Activated B cell treated with CpG ODN at 0.5 μM for 24 hours (primary cell): ENCODE measurements around the gene PLK4. TPM values are rescaled to one million over a fixed set of nuclear protein-coding genes. Genes with fewer than 3 reads are reported as not detected.
"Not testable (repeated sequence)": the region's sequence is repeated elsewhere in the genome, so short reads cannot be mapped to it uniquely, and the experiment has no call there.

Experiments used
- ATAC-seq: fragments of 200-7000 bp; cut with Tn5 transposase; one replicate; pipeline ENCODE4 v1.10.0; 2021; ENCODE audit warnings: low read depth, mild to moderate bottlenecking, moderate library complexity
- CTCF ChIA-PET: fragments of 350-600 bp; sonication (Branson Sonifier 250); formaldehyde crosslinking; loops from one replicate; lab custom pipeline; 2021; ENCODE audit warnings: antibody characterized with exemption; lab: Charles Lee
- POLR2A ChIA-PET: fragments of 350-600 bp; sonication (Branson Sonifier 250); formaldehyde crosslinking; loops from one replicate; lab custom pipeline; 2021; ENCODE audit warnings: antibody characterized with exemption; lab: Charles Lee
- DNase-seq: peaks from one replicate; pipeline ENCODE4 v3.0.0; 2022
- H3K27ac Mint-ChIP-seq: one replicate; pipeline ENCODE4 v1.8.0; 2020; ENCODE audit warnings: mixed read lengths
- H3K27me3 Mint-ChIP-seq: one replicate; pipeline ENCODE4 v1.8.0; 2021; ENCODE audit warnings: mixed read lengths
- H3K36me3 Mint-ChIP-seq: one replicate; pipeline ENCODE4 v1.8.0; 2021; ENCODE audit warnings: low read depth, mixed read lengths
- H3K4me1 Mint-ChIP-seq: one replicate; pipeline ENCODE4 v1.8.0; 2021; ENCODE audit warnings: mixed read lengths
- H3K4me3 Mint-ChIP-seq: one replicate; pipeline ENCODE4 v1.8.0; 2020; ENCODE audit warnings: mild to moderate bottlenecking, mixed read lengths
- H3K9me3 Mint-ChIP-seq: one replicate; pipeline ENCODE4 v1.8.0; 2020; ENCODE audit warnings: mixed read lengths
- intact Hi-C: fragments of 100-400 bp; cut with micrococcal nuclease; formaldehyde crosslinking; loops from one replicate; pipeline ENCODE4 v1.15.1; 2024
- total RNA-seq: library from RNA; stranded (reverse); gene quantifications from 2 replicates; pipeline ENCODE4 v1.2.3, GENCODE V29; 2022
- TF ChIP-seq, protein P1 (sequence below): fragments of 200-600 bp; IDR thresholded peaks from one replicate; pipeline ENCODE4 v1.8.0; 2022; ENCODE audit warnings: antibody characterized with exemption, mild to moderate bottlenecking

PLK4 gene
- total RNA-seq, 1 donor from 2014 or later = 3.4 TPM

DNA sequence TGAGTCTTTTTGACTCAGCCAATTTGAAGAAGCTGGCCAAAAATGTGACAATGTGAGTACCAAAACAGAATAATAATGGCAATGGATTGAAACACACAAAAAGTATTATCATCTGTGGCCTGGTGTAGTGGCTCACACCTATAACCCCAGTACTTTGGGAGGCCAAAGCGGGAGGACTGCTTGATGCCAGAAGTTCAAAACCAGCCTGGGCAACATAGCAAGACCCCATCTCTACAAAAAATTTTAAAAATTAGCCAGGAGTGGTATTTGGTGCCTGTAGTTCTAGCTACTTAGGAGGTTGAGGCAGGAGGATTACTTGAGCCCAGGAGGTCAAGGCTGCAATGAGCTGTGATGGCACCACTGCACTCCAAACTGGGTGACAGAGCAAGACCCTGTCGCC is 41.5 kb downstream of the PLK4 start:
- DNase-seq (no peak), ATAC-seq (no peak)
- Mint-ChIP-seq H3K9me3 (peaks cover 2% of the 10 kb centered on the region), H3K4me1 (no peaks in the 10 kb centered on the region), H3K27ac (no peak overlapping the region), H3K27me3 (no peaks in the 10 kb centered on the region), H3K4me3 (no peak overlapping the region), H3K36me3 (peaks cover 68% of the 10 kb centered on the region)
- intact Hi-C loops = no loop called here
- ChIA-PET POLR2A (no interaction called here), CTCF (no interaction called here)
- TF ChIP-seq, protein P1, sequence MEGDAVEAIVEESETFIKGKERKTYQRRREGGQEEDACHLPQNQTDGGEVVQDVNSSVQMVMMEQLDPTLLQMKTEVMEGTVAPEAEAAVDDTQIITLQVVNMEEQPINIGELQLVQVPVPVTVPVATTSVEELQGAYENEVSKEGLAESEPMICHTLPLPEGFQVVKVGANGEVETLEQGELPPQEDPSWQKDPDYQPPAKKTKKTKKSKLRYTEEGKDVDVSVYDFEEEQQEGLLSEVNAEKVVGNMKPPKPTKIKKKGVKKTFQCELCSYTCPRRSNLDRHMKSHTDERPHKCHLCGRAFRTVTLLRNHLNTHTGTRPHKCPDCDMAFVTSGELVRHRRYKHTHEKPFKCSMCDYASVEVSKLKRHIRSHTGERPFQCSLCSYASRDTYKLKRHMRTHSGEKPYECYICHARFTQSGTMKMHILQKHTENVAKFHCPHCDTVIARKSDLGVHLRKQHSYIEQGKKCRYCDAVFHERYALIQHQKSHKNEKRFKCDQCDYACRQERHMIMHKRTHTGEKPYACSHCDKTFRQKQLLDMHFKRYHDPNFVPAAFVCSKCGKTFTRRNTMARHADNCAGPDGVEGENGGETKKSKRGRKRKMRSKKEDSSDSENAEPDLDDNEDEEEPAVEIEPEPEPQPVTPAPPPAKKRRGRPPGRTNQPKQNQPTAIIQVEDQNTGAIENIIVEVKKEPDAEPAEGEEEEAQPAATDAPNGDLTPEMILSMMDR = no peak

- POLR2A ChIA-PET, H3K27me3 Mint-ChIP-seq, H3K4me3 Mint-ChIP-seq, ATAC-seq, intact Hi-C loops, DNase-seq, H3K4me1 Mint-ChIP-seq, CTCF ChIA-PET, H3K27ac Mint-ChIP-seq, H3K9me3 Mint-ChIP-seq: not testable (repeated sequence)
- H3K36me3 Mint-ChIP-seq = peaks cover 67% of the 10 kb centered on the region
Measured at GRCh38 chr4:127925720-127926119, 45.0 kb downstream of the PLK4 start.

- DNase-seq = no peak
- no peaks in the 10 kb centered on the region for H3K4me1 Mint-ChIP-seq
- H3K4me3 Mint-ChIP-seq = no peak overlapping the region
- TF ChIP-seq, protein P1 = no peak
- ChIA-PET POLR2A (no interaction called here), CTCF (no interaction called here)
- H3K27me3 Mint-ChIP-seq = no peaks in the 10 kb centered on the region
- H3K36me3 Mint-ChIP-seq = peaks cover 36% of the 10 kb centered on the region
- H3K27ac Mint-ChIP-seq = no peak overlapping the region
- ATAC-seq = no peak
- peaks cover 2% of the 10 kb centered on the region for H3K9me3 Mint-ChIP-seq
- intact Hi-C loops = no loop called here
Measured at GRCh38 chr4:127930175-127930574, 49.5 kb downstream of the PLK4 start.

DNA sequence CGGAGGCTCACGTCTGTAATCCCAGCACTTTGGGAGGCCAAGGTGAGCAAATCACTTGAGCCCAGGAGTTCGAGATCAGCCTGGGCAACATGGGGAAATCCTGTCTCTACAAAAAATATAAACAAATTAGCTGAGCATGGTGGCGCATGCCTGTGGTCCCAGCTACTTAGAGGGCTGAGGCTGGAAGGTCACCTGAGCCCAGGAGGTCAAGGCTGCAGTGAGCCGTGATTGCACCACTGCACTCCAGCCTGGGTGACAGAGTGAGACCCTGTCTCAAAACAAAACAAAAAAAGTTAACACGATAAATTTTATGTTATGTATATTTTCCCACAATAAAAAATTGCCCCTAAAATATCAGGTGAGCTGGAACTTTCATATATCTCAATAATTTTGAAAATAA is 51.1 kb downstream of the PLK4 start:
- peaks cover 26% of the 10 kb centered on the region for H3K36me3 Mint-ChIP-seq
- H3K4me1 Mint-ChIP-seq, H3K27me3 Mint-ChIP-seq, DNase-seq, CTCF ChIA-PET, H3K27ac Mint-ChIP-seq, POLR2A ChIA-PET, ATAC-seq, H3K9me3 Mint-ChIP-seq, H3K4me3 Mint-ChIP-seq, intact Hi-C loops: not testable (repeated sequence)

DNA sequence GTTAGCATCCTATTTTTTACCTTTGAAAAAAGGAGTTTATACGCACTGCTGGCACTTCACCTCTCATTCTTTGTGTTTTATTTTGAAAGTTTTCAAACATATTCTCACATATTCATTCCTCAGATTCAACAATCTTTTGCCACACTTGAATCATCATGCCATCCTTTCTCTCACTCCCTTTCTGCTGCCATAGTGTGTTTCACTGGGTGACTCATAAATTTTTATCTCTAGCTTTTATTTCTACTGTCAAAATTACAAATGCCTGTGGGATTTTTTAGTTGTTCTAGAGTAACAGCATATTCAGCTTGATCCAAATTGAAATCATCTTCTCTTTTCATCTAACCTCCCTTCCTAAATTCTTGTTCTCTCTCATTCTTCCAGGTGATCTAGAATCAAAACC is 56.3 kb downstream of the PLK4 start:
- no peaks in the 10 kb centered on the region for H3K9me3 Mint-ChIP-seq
- no peaks in the 10 kb centered on the region for H3K27me3 Mint-ChIP-seq
- CTCF ChIA-PET = no interaction called here
- POLR2A ChIA-PET = no interaction called here
- no peak overlapping the region for H3K4me3 Mint-ChIP-seq
- intact Hi-C loops = no loop called here
- DNase-seq = no peak
- no peak overlapping the region for H3K27ac Mint-ChIP-seq
- no peak for ATAC-seq
- TF ChIP-seq, protein P1 = no peak
- H3K36me3 Mint-ChIP-seq = peaks cover 29% of the 10 kb centered on the region
- H3K4me1 Mint-ChIP-seq = no peaks in the 10 kb centered on the region

Other genes with a start within 250 kb of the PLK4 start
- 0.02 TPM in 1 of 2 replicates, not detected in the other for gene INTU, start 247.9 kb upstream of the PLK4 start, total RNA-seq
- not detected in 2 replicates for gene SLC25A31, start 150.5 kb upstream of the PLK4 start, total RNA-seq
- gene HSPA4L, start 98.6 kb upstream of the PLK4 start, total RNA-seq = 0.07 and 0.13 TPM in 2 replicates
- 30.8 and 31.1 TPM in 2 replicates for gene MFSD8, start 84.3 kb downstream of the PLK4 start, total RNA-seq
- 12.8 and 13.9 TPM in 2 replicates for gene ABHD18, start 84.5 kb downstream of the PLK4 start, total RNA-seq
- gene LARP1B, start 180.4 kb downstream of the PLK4 start, total RNA-seq = 10.7 and 11.5 TPM in 2 replicates